ENCODE results near the gene CDH4.

The CDH4 gene

GRCh38 chr20:61855286-61855685 lies 603.2 kb downstream of the CDH4 start:
- Histone ChIP-seq H3K4me1 (ENCODE audit: insufficient read depth, low read length) (no peaks in the 10 kb centered on the region), H3K4me2 (ENCODE audit: insufficient read depth, low read length) (no peak overlapping the region), H3K79me2 (ENCODE audit: insufficient read depth, low read length) (no peaks in the 10 kb centered on the region), H3K27me3 (ENCODE audit: insufficient read depth, low read length, poor library complexity) (no peaks in the 10 kb centered on the region), H3K9me3 (ENCODE audit: insufficient read depth, low read length, severe bottlenecking) (no peaks in the 10 kb centered on the region), H4K20me1 (ENCODE audit: insufficient read depth, low read length) (peaks cover 4% of the 10 kb centered on the region; the same call in 1 of the 2 replicates), H3K36me3 (ENCODE audit: insufficient read depth, low read length) (no peaks in the 10 kb centered on the region), H3K27ac (ENCODE audit: low read length) (no peak overlapping the region), H2AFZ (ENCODE audit: low read depth, low read length) (no peak overlapping the region), H3K4me3 (ENCODE audit: low read depth in 1 of 2, low read length in 2 of 2) (no peak overlapping the region), H3K9ac (ENCODE audit: low read depth, low read length) (no peak overlapping the region)
- no peak for TF ChIP-seq EZH2 (IDR thresholded peaks at IDR 0.05; ENCODE audit: borderline replicate concordance, low read depth, low read length, severe bottlenecking)
- TF ChIP-seq CTCF (IDR thresholded peaks at IDR 0.05; ENCODE audit: borderline replicate concordance, extremely low read depth, low read length, poor library complexity, severe bottlenecking): no peak
- no peak for ATAC-seq (ENCODE audit: insufficient read depth, low read depth)
- no peak for DNase-seq

- no peak overlapping the region for H3K9ac ChIP-seq (ENCODE audit: low read depth, low read length)
- H4K20me1 ChIP-seq (ENCODE audit: insufficient read depth, low read length): peaks cover 7% of the 10 kb centered on the region
- ATAC-seq (ENCODE audit: insufficient read depth, low read depth) (no peak), DNase-seq (no peak)
- H3K79me2 ChIP-seq (ENCODE audit: insufficient read depth, low read length): no peaks in the 10 kb centered on the region
- H2AFZ ChIP-seq (ENCODE audit: low read depth, low read length): no peak overlapping the region
- no peaks in the 10 kb centered on the region for H3K4me1 ChIP-seq (ENCODE audit: insufficient read depth, low read length)
- H3K4me3 ChIP-seq (ENCODE audit: low read depth in 1 of 2, low read length in 2 of 2): no peak overlapping the region
- no peak for TF ChIP-seq CTCF (IDR thresholded peaks at IDR 0.05; ENCODE audit: borderline replicate concordance, extremely low read depth, low read length, poor library complexity, severe bottlenecking)
- TF ChIP-seq EZH2 (IDR thresholded peaks at IDR 0.05; ENCODE audit: borderline replicate concordance, low read depth, low read length, severe bottlenecking): no peak
- H3K27ac ChIP-seq (ENCODE audit: low read length): no peak overlapping the region
- H3K36me3 ChIP-seq (ENCODE audit: insufficient read depth, low read length): no peaks in the 10 kb centered on the region
- no peaks in the 10 kb centered on the region for H3K9me3 ChIP-seq (ENCODE audit: insufficient read depth, low read length, severe bottlenecking)
- no peak overlapping the region for H3K4me2 ChIP-seq (ENCODE audit: insufficient read depth, low read length)
- H3K27me3 ChIP-seq (ENCODE audit: insufficient read depth, low read length, poor library complexity): no peaks in the 10 kb centered on the region
These were observed 604.8 kb downstream of the CDH4 start for GRCh38 chr20:61856626-61857413.

- DNase-seq: no peak
- no peaks in the 10 kb centered on the region for H3K4me1 ChIP-seq (ENCODE audit: insufficient read depth, low read length)
- no peak for ATAC-seq (ENCODE audit: insufficient read depth, low read depth)
These were observed 605.3 kb downstream of the CDH4 start for GRCh38 chr20:61857414-61857775.

More at GRCh38 chr20:61857414-61857775, 605.3 kb downstream of the CDH4 start:
- no peak overlapping the region for H2AFZ ChIP-seq (ENCODE audit: low read depth, low read length)
- no peak overlapping the region for H3K27ac ChIP-seq (ENCODE audit: low read length)
- no peaks in the 10 kb centered on the region for H3K36me3 ChIP-seq (ENCODE audit: insufficient read depth, low read length)
- H4K20me1 ChIP-seq (ENCODE audit: insufficient read depth, low read length): peaks cover 13% of the 10 kb centered on the region
- TF ChIP-seq EZH2 (IDR thresholded peaks at IDR 0.05; ENCODE audit: borderline replicate concordance, low read depth, low read length, severe bottlenecking) (no peak), CTCF (IDR thresholded peaks at IDR 0.05; ENCODE audit: borderline replicate concordance, extremely low read depth, low read length, poor library complexity, severe bottlenecking) (no peak)
- peaks cover 2% of the 10 kb centered on the region for H3K27me3 ChIP-seq (ENCODE audit: insufficient read depth, low read length, poor library complexity)
- H3K79me2 ChIP-seq (ENCODE audit: insufficient read depth, low read length): no peaks in the 10 kb centered on the region
- H3K4me2 ChIP-seq (ENCODE audit: insufficient read depth, low read length): no peak overlapping the region
- no peak overlapping the region for H3K4me3 ChIP-seq (ENCODE audit: low read depth in 1 of 2, low read length in 2 of 2)
- no peaks in the 10 kb centered on the region for H3K9me3 ChIP-seq (ENCODE audit: insufficient read depth, low read length, severe bottlenecking)
- no peak overlapping the region for H3K9ac ChIP-seq (ENCODE audit: low read depth, low read length)
